GM23248 (cell line): ENCODE data around the gene PKN3. TPM values are rescaled to one million over a fixed set of nuclear protein-coding genes. Genes with fewer than 3 reads are reported as not detected.

Source experiments
- DNase-seq: peaks from one replicate; pipeline ENCODE4 v3.0.0-alpha.2; 2015
- H2AFZ ChIP-seq: fragments of 200-600 bp; sonication (generic); 2 replicates; pipeline ENCODE4 v1.6.1; 2016; ENCODE audit warnings: antibody characterized with exemption
- H3F3A ChIP-seq: fragments of 200-600 bp; sonication (generic); 2 replicates; pipeline ENCODE4 v1.6.1; 2016; ENCODE audit warnings: mild to moderate bottlenecking, antibody characterized with exemption, mixed run types; ENCODE audit not compliant: insufficient read depth
- H3K27ac ChIP-seq: fragments of 200-600 bp; sonication (generic); 2 replicates; pipeline ENCODE4 v1.5.1; 2016; ENCODE audit warnings: mild to moderate bottlenecking
- H3K27me3 ChIP-seq: fragments of 200-600 bp; sonication (generic); replicated peaks from 2 replicates; pipeline ENCODE4 v1.6.1; 2016; ENCODE audit warnings: mild to moderate bottlenecking; ENCODE audit not compliant: insufficient read depth
- H3K36me3 ChIP-seq: fragments of 200-600 bp; sonication (generic); 2 replicates; pipeline ENCODE4 v1.6.1; 2016; ENCODE audit warnings: low read depth, mild to moderate bottlenecking
- H3K4me1 ChIP-seq: fragments of 200-600 bp; sonication (generic); 2 replicates; pipeline ENCODE4 v1.6.1; 2016; ENCODE audit warnings: mild to moderate bottlenecking; ENCODE audit not compliant: insufficient read depth
- H3K4me2 ChIP-seq: fragments of 200-600 bp; sonication (generic); one replicate; pipeline ENCODE4 v1.6.1; 2016; ENCODE audit warnings: mild to moderate bottlenecking; ENCODE audit not compliant: unreplicated experiment
- H3K4me3 ChIP-seq: fragments of 200-600 bp; sonication (generic); 2 replicates; pipeline ENCODE4 v1.5.1; 2016; ENCODE audit warnings: mild to moderate bottlenecking
- H3K79me2 ChIP-seq: fragments of 200-600 bp; sonication (generic); 2 replicates; pipeline ENCODE4 v1.6.1; 2016; ENCODE audit warnings: mild to moderate bottlenecking; ENCODE audit not compliant: insufficient read depth
- H3K9ac ChIP-seq: fragments of 200-600 bp; sonication (generic); 2 replicates; pipeline ENCODE4 v1.6.1; 2016; ENCODE audit warnings: mild to moderate bottlenecking
- H3K9me2 ChIP-seq: fragments of 200-600 bp; sonication (generic); 2 replicates; pipeline ENCODE4 v1.6.1; 2016; ENCODE audit warnings: mixed run types, mild to moderate bottlenecking, moderate library complexity; ENCODE audit not compliant: insufficient read depth
- H3K9me3 ChIP-seq: fragments of 200-600 bp; sonication (generic); one replicate; pipeline ENCODE4 v1.6.1; 2017; ENCODE audit warnings: low read depth
- H4K20me1 ChIP-seq: fragments of 200-600 bp; sonication (generic); 2 replicates; pipeline ENCODE4 v1.6.0; 2016; ENCODE audit not compliant: insufficient read depth
- EZH2 ChIP-seq: fragments of 200-600 bp; sonication (generic); IDR thresholded peaks from 2 replicates; pipeline ENCODE4 v1.6.1; 2018; ENCODE audit warnings: antibody characterized with exemption, mild to moderate bottlenecking; ENCODE audit not compliant: insufficient read depth, poor library complexity, severe bottlenecking
- EZH2phosphoT487 ChIP-seq: fragments of 200-600 bp; sonication (generic); IDR thresholded peaks from 2 replicates; pipeline ENCODE4 v1.6.1; 2018; ENCODE audit warnings: antibody characterized with exemption, moderate library complexity, mild to moderate bottlenecking, low read depth; ENCODE audit not compliant: insufficient read depth
- WGBS, 2 experiments: methylation state at CpG; one replicate each; pipeline ENCODE4 v1.1.6; 2015 to 2017; ENCODE audit warnings: low lambda C conversion rate in 2 of 2, low coverage in 1 of 2; ENCODE audit errors: missing lambda C conversion rate in 2 of 2; 5-methylcytosine and 5-hydroxymethylcytosine counted together
- in situ Hi-C: fragments of 300-500 bp; cut with MboI; formaldehyde crosslinking; loops from 2 replicates; pipeline ENCODE4 v1.15.0; 2020
- polyA plus RNA-seq: library from polyadenylated mRNA; unstranded; fragments of >200 nt; fragmentation: Nextera tagmentation; extraction: Ambion mirVana; gene quantifications from 2 replicates; pipeline ENCODE4 v1.2.1, GENCODE V29; 2016
- total RNA-seq: library from RNA; depleted of rRNA; stranded (reverse); fragments of >200 nt; shearing (Covaris generic); gene quantifications from 2 replicates; pipeline ENCODE4 v1.2.3, GENCODE V29; 2014

PKN3 gene
- total and polyA plus RNA-seq, 2 experiments from 2014 or later, result 0.95 to 2.1 TPM

- TF ChIP-seq EZH2, result no peak
- no peak for TF ChIP-seq EZH2phosphoT487
- no peak for DNase-seq
- Histone ChIP-seq H3K36me3 (no peaks in the 10 kb centered on the region), H3K79me2 (no peaks in the 10 kb centered on the region), H4K20me1 (no peaks in the 10 kb centered on the region), H2AFZ (no peak overlapping the region), H3K9me2 (no peaks in the 10 kb centered on the region), H3K9me3 (no peaks in the 10 kb centered on the region), H3K27ac (no peak overlapping the region), H3K4me2 (no peak overlapping the region), H3K4me1 (no peaks in the 10 kb centered on the region), H3K4me3 (no peak overlapping the region), H3K27me3 (no peaks in the 10 kb centered on the region), H3F3A (peaks cover 5% of the 10 kb centered on the region; the same call in 1 of the 2 replicates), H3K9ac (no peak overlapping the region)
- 96 to 98% methylated on average over 10 of the region's 10 CpGs for WGBS, 2 experiments
- in situ Hi-C loops, result no loop called here
Measured at GRCh38 chr9:128677794-128678193, 24.5 kb upstream of the PKN3 start.

GRCh38 chr9:128683340-128684064, 18.8 kb upstream of the PKN3 start:
- TF ChIP-seq EZH2 (no peak), EZH2phosphoT487 (no peak)
- peaks cover 13% of the 10 kb centered on the region for H3K4me1 ChIP-seq
- in situ Hi-C loops, result no loop called here
- H3K9ac ChIP-seq, result peak overlapping the region; percentile 89
- H3K27me3 ChIP-seq, result no peaks in the 10 kb centered on the region
- H3K36me3 ChIP-seq, result no peaks in the 10 kb centered on the region
- H2AFZ ChIP-seq, result peak overlapping the region; percentile 83
- H4K20me1 ChIP-seq, result no peaks in the 10 kb centered on the region
- peaks cover 31% of the 10 kb centered on the region for H3K79me2 ChIP-seq
- peak overlapping the region; percentile 90 for H3K27ac ChIP-seq
- DNase-seq, result peak; percentile 63
- 16 to 17% methylated on average over 21 of the region's 21 CpGs for WGBS, 2 experiments
- H3F3A ChIP-seq, result peaks cover 10% of the 10 kb centered on the region
- no peaks in the 10 kb centered on the region for H3K9me3 ChIP-seq
- peak overlapping the region; percentile 90 for H3K4me3 ChIP-seq
- H3K9me2 ChIP-seq, result no peaks in the 10 kb centered on the region
- peak overlapping the region; percentile 97 for H3K4me2 ChIP-seq

- Histone ChIP-seq H3K9me2 (no peaks in the 10 kb centered on the region), H3K36me3 (no peaks in the 10 kb centered on the region), H3K27me3 (no peaks in the 10 kb centered on the region), H3K4me2 (peak overlapping the region; percentile 97), H3K79me2 (peaks cover 31% of the 10 kb centered on the region), H2AFZ (peak overlapping the region; percentile 83), H3K9ac (peak overlapping the region; percentile 89), H3K9me3 (no peaks in the 10 kb centered on the region), H3F3A (peaks cover 10% of the 10 kb centered on the region), H4K20me1 (no peaks in the 10 kb centered on the region), H3K4me1 (peaks cover 13% of the 10 kb centered on the region), H3K4me3 (peak overlapping the region; percentile 90), H3K27ac (peak overlapping the region; percentile 90)
- WGBS, 2 experiments, result 0% methylated on average over 3 of the region's 3 CpGs
- in situ Hi-C loops, result no loop called here
- no peak for DNase-seq
- TF ChIP-seq EZH2phosphoT487 (no peak), EZH2 (no peak)
Measured at GRCh38 chr9:128684065-128684324, 18.3 kb upstream of the PKN3 start.

GRCh38 chr9:128684325-128685199, 17.7 kb upstream of the PKN3 start:
- peak overlapping the region; percentile 89 for H3K9ac ChIP-seq

More at GRCh38 chr9:128684325-128685199, 17.7 kb upstream of the PKN3 start:
- Histone ChIP-seq H4K20me1 (no peaks in the 10 kb centered on the region), H3K9me2 (no peaks in the 10 kb centered on the region), H3K4me3 (peak overlapping the region; percentile 90), H3K79me2 (peaks cover 31% of the 10 kb centered on the region), H3F3A (peaks cover 10% of the 10 kb centered on the region), H3K4me2 (peak overlapping the region; percentile 97), H3K4me1 (peaks cover 13% of the 10 kb centered on the region), H3K36me3 (no peaks in the 10 kb centered on the region), H2AFZ (peak overlapping the region; percentile 83), H3K27ac (peak overlapping the region; percentile 90), H3K27me3 (no peaks in the 10 kb centered on the region), H3K9me3 (no peaks in the 10 kb centered on the region)
- DNase-seq, result peak; percentile 93
- TF ChIP-seq EZH2 (no peak), EZH2phosphoT487 (no peak)
- in situ Hi-C loops, result no loop called here
- 3 to 7% methylated on average over 15 of the region's 15 CpGs for WGBS, 2 experiments
